Measurements from ENCODE around the gene KIF2A. TPM values are rescaled to one million over a fixed set of nuclear protein-coding genes. Genes with fewer than 3 reads are reported as not detected.
A peak's percentile ranks its signal among the peaks of the same experiment; 100 is the strongest.

KIF2A gene
- total RNA-seq (2021; fragmentation: NEBNext Ultra II Directional; extraction: Animal tissue kit (Norgen Biotek cat#: 25700)) (92.4 and 97.1 TPM in 2 replicates), polyA plus RNA-seq (2011; rRNA removed) (13.1 and 18.4 TPM in 2 replicates), polyA minus RNA-seq (2011; rRNA and poly(A)+ RNA removed) (47.7 and 66.5 TPM in 2 replicates)
- 28.5 TPM for polyA plus RNA-seq (2011; cell fraction: cytosol; rRNA removed)
- 12.2 TPM for polyA plus RNA-seq (2011; cell fraction: nucleus; rRNA removed)
- polyA plus RNA-seq (2012, experiment 1 of 2), result 32.4 to 65.8 TPM (median 42.2 TPM) in 4 replicates
- 4.1 TPM for polyA plus RNA-seq (2012, experiment 2 of 2)
- 78.1 TPM for polyA plus RNA-seq (2013, experiment 1 of 2)
- 76.4 TPM for polyA plus RNA-seq (2013, experiment 2 of 2)
- polyA minus RNA-seq (2011; cell fraction: cytosol; rRNA and poly(A)+ RNA removed), result 37.7 TPM
- polyA minus RNA-seq (2011; cell fraction: nucleus; rRNA and poly(A)+ RNA removed), result 123 TPM
- long read RNA-seq, experiment 1, transcript KIF2A-202 (20 exons, 2,539 nt), result major isoform, 13 of 99 reads
- long read RNA-seq, experiment 1, partial matches to known transcripts, result 38 of 99 reads
- long read RNA-seq, experiment 1, other reads (novel, unspliced or antisense), result 48 of 99 reads
- long read RNA-seq, experiment 2, partial matches to known transcripts, result 27 of 42 reads
- long read RNA-seq, experiment 2, other reads (novel, unspliced or antisense), result 12 of 42 reads

- H2AK5ac ChIP-seq (ENCODE audit: low read depth, low read length), result peak within 1 kb of the TSS; percentile 77; the same call in 1 of the 2 replicates
- peaks cover 26 to 40% of the 10 kb centered on the region in 2 experiments for H3K79me2 ChIP-seq (ENCODE audit: control insufficient read depth in 1 of 2, insufficient read depth in 2 of 2, low read length in 2 of 2)
- DNase-seq (ENCODE audit: low read depth in 1 of 2, low spot score in 2 of 2) (peak; percentile 86 to 90), FAIRE-seq (no peak)
- H3K36me3 ChIP-seq (ENCODE audit: control insufficient read depth in 2 of 4, insufficient read depth in 4 of 4, low read length in 3 of 4), result peaks cover 0 to 5% (median 0%) of the 10 kb centered on the region in 4 experiments; a peak in 2 of 8 replicates
- POLR2A ChIA-PET (ENCODE audit: partially characterized antibody), result interaction anchor here (0.7 to 1.4 kb wide), 10 partner anchors 8 to 98 kb away, joined by 3 to 9 read pairs (median 3); partner anchors contain the start of gene DIMT1
- H3K4ac ChIP-seq (replicated peaks; ENCODE audit: insufficient read length, low read depth, low read length), result peak within 1 kb of the TSS; percentile 44
- peak within 1 kb of the TSS; percentile 59 for H3K56ac ChIP-seq (replicated peaks; ENCODE audit: insufficient read length, low read depth, low read length)
- H2BK15ac ChIP-seq (ENCODE audit: low read length), result peak within 1 kb of the TSS; percentile 97; the same call in 1 of the 2 replicates
- H2BK20ac ChIP-seq (ENCODE audit: low read length), result 0 out of 2 replicates have a peak within 1 kb of the TSS, but pooled peaks have one; percentile 23
- H4K5ac ChIP-seq (ENCODE audit: insufficient read length, low read depth, low read length), result peak within 1 kb of the TSS; percentile 89
- H3K4me2 ChIP-seq (ENCODE audit: insufficient read depth in 1 of 2, low read depth in 2 of 2, low read length in 2 of 2), result peak within 1 kb of the TSS; percentile 77 to 88
- peak within 1 kb of the TSS; percentile 22 for H2BK120ac ChIP-seq (replicated peaks; ENCODE audit: low read depth, low read length)
- peak within 1 kb of the TSS; percentile 97 for H2AFZ ChIP-seq (ENCODE audit: low read length)
- peak within 1 kb of the TSS; percentile 82 for H2BK5ac ChIP-seq (ENCODE audit: low read depth, low read length)
- H3K4me3 ChIP-seq (ENCODE audit: extremely low read depth in 1 of 4, insufficient read depth in 2 of 4, low read depth in 3 of 4, low read length in 4 of 4), result peak within 1 kb of the TSS; percentile 60 to 98 (median 78)
- peak within 1 kb of the TSS; percentile 17 for H3K23ac ChIP-seq (ENCODE audit: insufficient read length)
- peaks cover 11 to 18% of the 10 kb centered on the region in 2 experiments for H4K20me1 ChIP-seq (replicated peaks in 1 of 2; ENCODE audit: control insufficient read depth in 1 of 2, insufficient read depth in 2 of 2, low read length in 2 of 2)
- WGBS, 2 experiments (ENCODE audit: extremely low coverage in 1 of 2, insufficient coverage in 1 of 2, insufficient read length in 1 of 2, insufficient replicate concordance in 2 of 2, low coverage in 1 of 2, low lambda C conversion rate in 2 of 2, missing lambda C conversion rate in 1 of 2), result 2% methylated on average over 38 of the region's 66 CpGs; no CpG with 5 or more reads in 1 of the 2 experiments
- no peaks in the 10 kb centered on the region; a peak in 1 of 7 replicates for H3K27me3 ChIP-seq (replicated peaks in 1 of 4; ENCODE audit: control insufficient read depth in 3 of 4, extremely low read depth in 1 of 4, insufficient read depth in 3 of 4, low read length in 3 of 4)
- H3K4me1 ChIP-seq (replicated peaks in 1 of 4; ENCODE audit: control insufficient read depth in 3 of 4, insufficient read depth in 4 of 4, low read length in 3 of 4), result peaks cover 0 to 8% (median 3%) of the 10 kb centered on the region in 4 experiments; a peak in 4 of 7 replicates
- H4K91ac ChIP-seq (replicated peaks; ENCODE audit: insufficient read length, low read length), result peak within 1 kb of the TSS; percentile 55
- peak within 1 kb of the TSS; percentile 81 for H3K27ac ChIP-seq (ENCODE audit: low read depth, low read length)
- CTCF ChIA-PET (ENCODE audit: partially characterized antibody), result interaction anchor here (0.9 to 1.5 kb wide), 2 partner anchors 14 to 81 kb away, joined by 4 to 6 read pairs; no protein-coding TSS in a partner anchor
- H3K23me2 ChIP-seq (ENCODE audit: low read depth, low read length), result peaks cover 8% of the 10 kb centered on the region
- no peak within 1 kb of the TSS for H3K14ac ChIP-seq (ENCODE audit: insufficient read length)
- no peaks in the 10 kb centered on the region for H3K9me3 ChIP-seq (ENCODE audit: insufficient read depth in 2 of 2, low read depth in 1 of 2, low read length in 1 of 2)
- peak within 1 kb of the TSS; percentile 56 for H2BK12ac ChIP-seq (ENCODE audit: low read depth, low read length)
- peak within 1 kb of the TSS; percentile 95 for H3K18ac ChIP-seq (ENCODE audit: extremely low read depth, low read length)
- H4K8ac ChIP-seq (ENCODE audit: extremely low read depth, insufficient read depth, low read length), result peak within 1 kb of the TSS; percentile 95
- peak within 1 kb of the TSS; percentile 77 to 92 (median 88) for H3K9ac ChIP-seq (replicated peaks in 1 of 4; ENCODE audit: extremely low read depth in 1 of 4, low read depth in 3 of 4, low read length in 3 of 4)
- H3K79me1 ChIP-seq (ENCODE audit: low read depth, low read length), result no peaks in the 10 kb centered on the region; the same call in 1 of the 2 replicates
- TF ChIP-seq FOSL1 (IDR thresholded peaks at IDR 0.05; ENCODE audit: insufficient read depth, low read depth, low read length), result no peak
- TF ChIP-seq POU5F1 (IDR thresholded peaks at IDR 0.05; ENCODE audit: low read depth, low read length), result no peak
- TF ChIP-seq GABPA (IDR thresholded peaks at IDR 0.05; ENCODE audit: borderline replicate concordance, insufficient read depth, low read length), result no peak
- TF ChIP-seq RAD21 (IDR thresholded peaks at IDR 0.05 in 1 of 2, conservative IDR thresholded peaks at IDR 0.05 in 1 of 2; ENCODE audit: low read depth in 2 of 2, low read length in 2 of 2), result no peak
- TF ChIP-seq SRF (IDR thresholded peaks at IDR 0.05; ENCODE audit: low read depth, low read length), result peak; percentile 37; the same call in 1 of the 2 replicates
- no peak for TF ChIP-seq RNF2 (IDR thresholded peaks at IDR 0.05; ENCODE audit: borderline replicate concordance, low read depth, low read length, missing control alignments, poor library complexity, severe bottlenecking)
- peak; percentile 94 for TF ChIP-seq CREB1 (IDR thresholded peaks at IDR 0.05)
- TF ChIP-seq CBX8 (IDR thresholded peaks at IDR 0.05; ENCODE audit: borderline replicate concordance, low read depth, low read length), result no peak
These were observed at the start of gene KIF2A for GRCh38 chr5:62305715-62306322. KIF2A (plus strand) TSS chr5:62306206; CDS start chr5:62306473, 267 bp downstream.

All from H1 (cell line).